Hepatocyte (in vitro differentiated cells): Measurements from ENCODE around the gene MCM3. TPM values are rescaled to one million over a fixed set of nuclear protein-coding genes. Genes with fewer than 3 reads are reported as not detected.

Experiments
- DNase-seq: peaks from one replicate; pipeline ENCODE4 v3.0.0-alpha.2; 2016; ENCODE audit warnings: low spot score
- H2AFZ ChIP-seq: fragments of 200-600 bp; sonication (generic); 2 replicates; pipeline ENCODE4 v1.6.0; 2016; ENCODE audit warnings: antibody characterized with exemption, mild to moderate bottlenecking
- H3K27ac ChIP-seq: fragments of 200-600 bp; sonication (generic); 2 replicates; pipeline ENCODE4 v1.5.1; 2016; ENCODE audit warnings: mild to moderate bottlenecking
- H3K27me3 ChIP-seq: fragments of 200-600 bp; sonication (generic); 2 replicates; pipeline ENCODE4 v1.6.1; 2016
- H3K36me3 ChIP-seq: fragments of 200-600 bp; sonication (generic); replicated peaks from 2 replicates; pipeline ENCODE4 v1.5.1; 2016; ENCODE audit warnings: low read depth; ENCODE audit not compliant: insufficient read depth
- H3K4me1 ChIP-seq: fragments of 200-600 bp; sonication (generic); 2 replicates; pipeline ENCODE4 v1.5.1; 2016; ENCODE audit warnings: mild to moderate bottlenecking, moderate library complexity; ENCODE audit not compliant: insufficient read depth
- H3K4me2 ChIP-seq: fragments of 200-600 bp; sonication (generic); 2 replicates; pipeline ENCODE4 v1.6.0; 2016
- H3K4me3 ChIP-seq: fragments of 200-600 bp; sonication (generic); 2 replicates; pipeline ENCODE4 v1.5.1; 2016; ENCODE audit warnings: mild to moderate bottlenecking
- H3K79me2 ChIP-seq: fragments of 200-600 bp; sonication (generic); 2 replicates; pipeline ENCODE4 v1.6.0; 2017; ENCODE audit warnings: mild to moderate bottlenecking
- H3K9me2 ChIP-seq: fragments of 200-600 bp; sonication (generic); replicated peaks from 2 replicates; pipeline ENCODE4 v1.6.0; 2017; ENCODE audit warnings: mild to moderate bottlenecking; ENCODE audit not compliant: insufficient read depth
- H3K9me3 ChIP-seq: fragments of 200-600 bp; sonication (generic); 2 replicates; pipeline ENCODE4 v1.5.1; 2016; ENCODE audit warnings: low read depth, mild to moderate bottlenecking
- H4K20me1 ChIP-seq: fragments of 200-600 bp; sonication (generic); 2 replicates; pipeline ENCODE4 v1.6.0; 2016; ENCODE audit warnings: mild to moderate bottlenecking; ENCODE audit not compliant: insufficient read depth, poor library complexity, severe bottlenecking
- CTCF ChIP-seq: fragments of 200-600 bp; sonication (generic); IDR thresholded peaks from 2 replicates; pipeline ENCODE4 v1.5.1; 2016; ENCODE audit warnings: antibody characterized with exemption, mild to moderate bottlenecking; ENCODE audit not compliant: poor library complexity
- EZH2 ChIP-seq: fragments of 200-600 bp; sonication (generic); IDR thresholded peaks from 2 replicates; pipeline ENCODE4 v1.6.1; 2016; ENCODE audit warnings: antibody characterized with exemption, mild to moderate bottlenecking, borderline replicate concordance
- EZH2phosphoT487 ChIP-seq: fragments of 200-600 bp; sonication (generic); IDR thresholded peaks from one replicate; pipeline ENCODE4 v1.6.1; 2018; ENCODE audit warnings: antibody characterized with exemption, mild to moderate bottlenecking, low read depth, moderate library complexity; ENCODE audit not compliant: unreplicated experiment, severe bottlenecking
- WGBS: methylation state at CpG from one replicate; pipeline ENCODE4 v1.1.6; 2016; ENCODE audit warnings: low lambda C conversion rate; ENCODE audit errors: missing lambda C conversion rate; 5-methylcytosine and 5-hydroxymethylcytosine counted together
- polyA plus RNA-seq: library from polyadenylated mRNA; unstranded; fragments of >200 nt; fragmentation: Nextera tagmentation; extraction: Ambion mirVana; gene quantifications from 2 replicates; pipeline ENCODE4 v1.2.1, GENCODE V29; 2016
- total RNA-seq: library from RNA; depleted of rRNA; stranded (reverse); fragments of >200 nt; gene quantifications from 2 replicates; pipeline ENCODE4 v1.2.3, GENCODE V29; 2014

Gene MCM3
- total and polyA plus RNA-seq, 2 experiments from 2014 or later, result 33.8 to 40.7 TPM

- H3K9me3 ChIP-seq, result no peaks in the 10 kb centered on the region
- H4K20me1 ChIP-seq, result no peaks in the 10 kb centered on the region
- no peaks in the 10 kb centered on the region for H3K9me2 ChIP-seq
- no peaks in the 10 kb centered on the region for H3K79me2 ChIP-seq
- TF ChIP-seq EZH2phosphoT487 (no peak), EZH2 (no peak), CTCF (no peak)
- no peak overlapping the region for H3K4me2 ChIP-seq
- H3K27me3 ChIP-seq, result no peaks in the 10 kb centered on the region
- DNase-seq, result no peak
- no peaks in the 10 kb centered on the region for H3K36me3 ChIP-seq
- no peak overlapping the region for H2AFZ ChIP-seq
- H3K4me1 ChIP-seq, result no peaks in the 10 kb centered on the region
- H3K27ac ChIP-seq, result no peak overlapping the region
- H3K4me3 ChIP-seq, result no peak overlapping the region
These were observed 33.4 kb downstream of the MCM3 start for GRCh38 chr6:52251113-52251512.

GRCh38 chr6:52249078-52249477, 35.5 kb downstream of the MCM3 start:
- DNase-seq, result no peak
- no peaks in the 10 kb centered on the region for H4K20me1 ChIP-seq
- no peaks in the 10 kb centered on the region for H3K9me3 ChIP-seq
- H3K79me2 ChIP-seq, result no peaks in the 10 kb centered on the region
- no peaks in the 10 kb centered on the region for H3K4me1 ChIP-seq
- H3K4me3 ChIP-seq, result no peak overlapping the region
- H3K9me2 ChIP-seq, result no peaks in the 10 kb centered on the region
- no peak overlapping the region for H3K27ac ChIP-seq
- H3K4me2 ChIP-seq, result no peak overlapping the region
- H3K27me3 ChIP-seq, result no peaks in the 10 kb centered on the region
- no peaks in the 10 kb centered on the region for H3K36me3 ChIP-seq
- no peak overlapping the region for H2AFZ ChIP-seq
- TF ChIP-seq EZH2 (no peak), EZH2phosphoT487 (no peak)
- 72% methylated on average over 2 of the region's 2 CpGs for WGBS

- Histone ChIP-seq H3K9me2 (no peaks in the 10 kb centered on the region), H2AFZ (no peak overlapping the region), H3K4me1 (no peaks in the 10 kb centered on the region), H3K27me3 (no peaks in the 10 kb centered on the region), H3K79me2 (no peaks in the 10 kb centered on the region), H3K27ac (no peak overlapping the region), H3K4me2 (no peak overlapping the region), H3K9me3 (no peaks in the 10 kb centered on the region), H4K20me1 (no peaks in the 10 kb centered on the region), H3K4me3 (no peak overlapping the region), H3K36me3 (no peaks in the 10 kb centered on the region)
- TF ChIP-seq CTCF, result no peak
- TF ChIP-seq EZH2phosphoT487, result no peak
- TF ChIP-seq EZH2, result no peak
- 85% methylated on average over 1 of the region's 1 CpG for WGBS
- DNase-seq, result peak; percentile 32
These were observed 39.1 kb downstream of the MCM3 start for GRCh38 chr6:52245425-52245824.

GRCh38 chr6:52244400-52244799, 40.1 kb downstream of the MCM3 start, which contains the start of gene IL17F:
TSS of gene IL17F (minus strand) at chr6:52244500. CDS start at chr6:52244429, 71 bp downstream.
- Histone ChIP-seq H2AFZ (no peak within 1 kb of the TSS), H3K4me3 (no peak within 1 kb of the TSS), H3K4me1 (no peaks in the 10 kb centered on the region), H3K27ac (no peak within 1 kb of the TSS), H3K79me2 (no peaks in the 10 kb centered on the region), H4K20me1 (no peaks in the 10 kb centered on the region), H3K4me2 (no peak within 1 kb of the TSS), H3K36me3 (no peaks in the 10 kb centered on the region), H3K9me3 (no peaks in the 10 kb centered on the region), H3K27me3 (no peaks in the 10 kb centered on the region), H3K9me2 (no peaks in the 10 kb centered on the region)
- no peak for DNase-seq
- TF ChIP-seq CTCF (no peak), EZH2 (no peak), EZH2phosphoT487 (no peak)
- WGBS, result 92% methylated on average over 5 of the region's 5 CpGs
